ENCODE results near the gene EFCAB11. TPM values are rescaled to one million over a fixed set of nuclear protein-coding genes. Genes with fewer than 3 reads are reported as not detected.

The EFCAB11 gene
- total and polyA plus RNA-seq, 2 donors (not counting 3 experiments of a cell fraction or from before 2014, with no cell fraction given) = 2.8 to 6.3 TPM

DNA sequence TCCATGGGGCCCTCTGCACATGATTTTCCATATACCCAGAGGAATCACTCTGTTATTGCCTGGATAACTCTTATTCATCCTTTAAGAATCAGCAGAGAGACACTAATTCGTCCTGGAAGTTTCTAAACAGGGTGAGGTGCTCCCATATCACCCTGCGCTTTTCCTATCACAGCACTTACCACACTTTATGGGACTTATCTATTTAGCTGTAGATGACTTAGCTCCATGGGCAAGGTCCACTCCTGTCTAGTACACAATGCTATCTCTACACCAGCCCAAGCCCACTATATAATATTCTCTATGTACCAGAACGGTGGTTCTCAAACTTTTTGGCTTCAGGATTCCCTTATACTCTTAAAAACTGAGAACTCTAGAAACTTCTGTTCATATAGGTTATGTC, 111.7 kb downstream of the EFCAB11 start:
- no peaks in the 10 kb centered on the region for H3K4me1 ChIP-seq (ENCODE audit: control insufficient read depth, extremely low read depth, insufficient read depth, low read length)
- dilution Hi-C loops (cut with MboI; ENCODE audit: extremely low pct_ligation_motif_present, low sequenced_read_pairs) = no loop called here
- H3K27me3 ChIP-seq (ENCODE audit: control insufficient read depth in 2 of 2, insufficient read depth in 2 of 2, low read length in 2 of 2) = no peaks in the 10 kb centered on the region
- ChIA-PET CTCF (no interaction called here), POLR2A (no interaction called here)
- H3K9me1 ChIP-seq (replicated peaks; ENCODE audit: control insufficient read depth, extremely low read depth, insufficient read depth, low read length) = no peaks in the 10 kb centered on the region
- no peaks in the 10 kb centered on the region for H3K79me2 ChIP-seq (ENCODE audit: control insufficient read depth, insufficient read depth, low read length)
- no peaks in the 10 kb centered on the region for H3K36me3 ChIP-seq (ENCODE audit: control insufficient read depth in 2 of 2, extremely low read depth in 1 of 2, insufficient read depth in 2 of 2, low read length in 2 of 2)
- no peak overlapping the region for H3K27ac ChIP-seq (ENCODE audit: insufficient read depth, low read depth, low read length)
- H3K4me3 ChIP-seq (replicated peaks in 1 of 3; ENCODE audit: insufficient read depth in 1 of 3, low read depth in 1 of 3, low read length in 3 of 3) = no peak overlapping the region
- H3K4me2 ChIP-seq (ENCODE audit: insufficient read depth, low read length) = no peak overlapping the region
- no peaks in the 10 kb centered on the region for H3K9me3 ChIP-seq (replicated peaks; ENCODE audit: control insufficient read depth, insufficient read depth, low read length)
- FAIRE-seq (no peak), DNase-seq (ENCODE audit: low read depth, low spot score) (no peak)
- no peak for TF ChIP-seq POLR2AphosphoS5 (IDR thresholded peaks at IDR 0.05; ENCODE audit: insufficient read depth, low read depth, low read length)
- TF ChIP-seq JUN (IDR thresholded peaks at IDR 0.05; ENCODE audit: borderline replicate concordance, insufficient read depth, insufficient read length, low read depth) = no peak
- no peak for TF ChIP-seq EZH2 (IDR thresholded peaks at IDR 0.05; ENCODE audit: borderline replicate concordance, low read depth, low read length, severe bottlenecking)
- no peak for TF ChIP-seq GATA2 (IDR thresholded peaks at IDR 0.05; ENCODE audit: insufficient read depth, insufficient read length, low read depth, low read length)
- TF ChIP-seq MYC (IDR thresholded peaks at IDR 0.05; ENCODE audit: low read depth, low read length) = no peak
- TF ChIP-seq FOS (IDR thresholded peaks at IDR 0.05; ENCODE audit: borderline replicate concordance, insufficient read depth, low read length) = no peak
- TF ChIP-seq POLR2A (IDR thresholded peaks at IDR 0.05; ENCODE audit: low read depth, low read length) = no peak
- TF ChIP-seq, protein P1, sequence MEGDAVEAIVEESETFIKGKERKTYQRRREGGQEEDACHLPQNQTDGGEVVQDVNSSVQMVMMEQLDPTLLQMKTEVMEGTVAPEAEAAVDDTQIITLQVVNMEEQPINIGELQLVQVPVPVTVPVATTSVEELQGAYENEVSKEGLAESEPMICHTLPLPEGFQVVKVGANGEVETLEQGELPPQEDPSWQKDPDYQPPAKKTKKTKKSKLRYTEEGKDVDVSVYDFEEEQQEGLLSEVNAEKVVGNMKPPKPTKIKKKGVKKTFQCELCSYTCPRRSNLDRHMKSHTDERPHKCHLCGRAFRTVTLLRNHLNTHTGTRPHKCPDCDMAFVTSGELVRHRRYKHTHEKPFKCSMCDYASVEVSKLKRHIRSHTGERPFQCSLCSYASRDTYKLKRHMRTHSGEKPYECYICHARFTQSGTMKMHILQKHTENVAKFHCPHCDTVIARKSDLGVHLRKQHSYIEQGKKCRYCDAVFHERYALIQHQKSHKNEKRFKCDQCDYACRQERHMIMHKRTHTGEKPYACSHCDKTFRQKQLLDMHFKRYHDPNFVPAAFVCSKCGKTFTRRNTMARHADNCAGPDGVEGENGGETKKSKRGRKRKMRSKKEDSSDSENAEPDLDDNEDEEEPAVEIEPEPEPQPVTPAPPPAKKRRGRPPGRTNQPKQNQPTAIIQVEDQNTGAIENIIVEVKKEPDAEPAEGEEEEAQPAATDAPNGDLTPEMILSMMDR (IDR thresholded peaks at IDR 0.05; ENCODE audit: extremely low read depth in 1 of 2, insufficient read depth in 1 of 2, low read depth in 1 of 2, low read length in 2 of 2) = no peak
- TF ChIP-seq, protein P2, sequence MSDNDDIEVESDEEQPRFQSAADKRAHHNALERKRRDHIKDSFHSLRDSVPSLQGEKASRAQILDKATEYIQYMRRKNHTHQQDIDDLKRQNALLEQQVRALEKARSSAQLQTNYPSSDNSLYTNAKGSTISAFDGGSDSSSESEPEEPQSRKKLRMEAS (IDR thresholded peaks at IDR 0.05; ENCODE audit: insufficient read depth, insufficient read length) = no peak
- H4K20me1 ChIP-seq (replicated peaks; ENCODE audit: control insufficient read depth, extremely low read depth, insufficient read depth, low read length) = no peaks in the 10 kb centered on the region
- intact Hi-C loops (cut with micrococcal nuclease) = no loop called here
- H2AFZ ChIP-seq (ENCODE audit: low read depth, low read length) = no peak overlapping the region
- BruUV-seq (replicated peaks) = no TSS peak
- no peak overlapping the region for H3K9ac ChIP-seq (replicated peaks; ENCODE audit: extremely low read depth, insufficient read depth, low read length)

Data from endothelial cell of umbilical vein (primary cell).